HEK293T (cell line): Measurements from ENCODE around the gene CNOT6.

ENCODE experiments used
- CTBP1 ChIP-seq: fragments of 450-650 bp; IDR thresholded peaks from 2 replicates; pipeline ENCODE4 v1.6.1; 2016; ENCODE audit warnings: borderline replicate concordance
- ELF4 ChIP-seq: fragments of 450-650 bp; IDR thresholded peaks from 2 replicates; pipeline ENCODE4 v1.6.1; 2017; ENCODE audit warnings: antibody characterized with exemption
- NFRKB ChIP-seq: fragments of 450-650 bp; IDR thresholded peaks from 2 replicates; pipeline ENCODE4 v1.6.1; 2016; ENCODE audit warnings: mild to moderate bottlenecking, moderate library complexity
- TARDBP ChIP-seq: fragments of 450-650 bp; IDR thresholded peaks from 2 replicates; pipeline ENCODE4 v1.6.1; 2016

DNA sequence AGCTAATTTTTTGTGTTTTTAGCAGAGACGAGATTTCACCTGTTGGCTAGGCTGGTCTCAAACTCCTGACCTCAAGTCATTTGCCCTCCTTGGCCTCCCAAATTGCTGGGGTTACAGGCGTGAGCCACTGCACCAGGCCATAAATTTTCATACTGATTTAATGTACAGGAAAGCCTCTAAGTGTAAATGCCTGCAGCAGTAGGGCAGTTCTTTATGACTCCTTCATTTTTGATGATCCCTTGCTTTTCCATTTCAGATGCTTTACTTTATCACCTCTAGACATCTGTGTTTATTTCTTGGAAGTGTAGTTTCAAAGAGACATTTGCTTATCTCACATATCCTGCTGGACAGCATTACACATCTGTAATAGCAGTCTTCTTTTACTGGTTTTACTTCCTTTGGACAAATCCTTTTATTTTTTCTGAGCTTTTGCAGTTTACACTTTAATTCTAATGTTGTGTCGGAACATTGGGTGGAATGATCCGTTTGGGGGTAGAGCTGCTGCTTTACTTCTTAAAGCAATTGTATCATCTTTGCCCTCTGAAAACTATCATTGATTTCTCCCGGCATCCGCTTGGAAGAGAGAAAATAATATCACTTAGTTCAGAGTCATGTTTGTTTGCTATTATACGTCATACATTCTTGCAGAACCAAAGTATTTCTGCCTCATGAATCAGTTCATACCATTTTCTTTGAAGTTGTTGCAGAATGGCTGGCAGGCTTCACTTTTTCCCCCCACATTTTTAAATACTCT, 61.2 kb downstream of the CNOT6 start:
- TF ChIP-seq CTBP1 = no peak
- no peak for TF ChIP-seq ELF4
- no peak for TF ChIP-seq NFRKB
- no peak for TF ChIP-seq TARDBP
